Stimulated activated CD4-positive, alpha-beta T cell treated with anti-CD3 and anti-CD28 coated beads, TNF-alpha, amount 100 ng/mL, for 1 hour (primary cell): ENCODE data around the gene CHI3L1.

Experiments
- DNase-seq, 3 donors: peaks; one replicate each; pipeline ENCODE4 v3.0.0-alpha.2; 2020; ENCODE audit warnings: low read depth in 3 of 3, low spot score in 1 of 3

CHI3L1 gene

DNA sequence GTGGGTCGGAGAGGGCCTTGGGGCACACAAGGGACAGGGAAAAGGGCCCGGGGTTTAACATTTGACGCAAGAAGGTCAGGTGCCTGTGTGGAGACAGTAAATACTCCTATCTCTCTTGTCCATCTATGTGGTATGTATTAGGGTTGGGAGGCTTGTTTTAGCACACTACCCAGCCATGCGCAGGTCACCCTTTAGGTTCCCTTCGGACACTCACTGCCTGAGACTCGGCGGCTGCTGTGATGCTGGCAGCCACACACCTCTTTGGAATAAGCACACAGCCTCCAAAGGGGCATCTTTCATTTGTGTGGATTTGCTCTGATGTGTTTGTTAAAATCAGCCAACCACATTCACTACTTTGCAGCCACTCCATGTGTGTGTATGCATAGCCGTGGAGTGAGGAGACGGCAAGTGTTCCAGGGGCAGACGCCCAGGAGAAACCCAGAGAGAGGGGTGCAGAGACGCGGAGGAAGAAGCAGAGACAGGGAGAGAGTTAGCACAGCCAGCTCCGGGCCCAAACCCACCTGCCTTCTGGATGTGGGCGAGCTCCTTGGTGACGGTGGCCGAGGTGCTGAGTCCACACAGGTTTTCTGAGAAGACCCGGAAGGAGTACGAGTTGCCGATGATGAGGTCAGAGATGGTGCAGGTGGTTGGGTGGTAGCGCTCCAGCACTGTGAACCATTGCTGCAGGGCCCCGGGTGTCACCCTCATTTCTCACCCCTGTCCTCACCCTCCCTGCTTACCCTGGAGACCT is 16.6 kb downstream of the CHI3L1 start:
- no peak for DNase-seq

DNA sequence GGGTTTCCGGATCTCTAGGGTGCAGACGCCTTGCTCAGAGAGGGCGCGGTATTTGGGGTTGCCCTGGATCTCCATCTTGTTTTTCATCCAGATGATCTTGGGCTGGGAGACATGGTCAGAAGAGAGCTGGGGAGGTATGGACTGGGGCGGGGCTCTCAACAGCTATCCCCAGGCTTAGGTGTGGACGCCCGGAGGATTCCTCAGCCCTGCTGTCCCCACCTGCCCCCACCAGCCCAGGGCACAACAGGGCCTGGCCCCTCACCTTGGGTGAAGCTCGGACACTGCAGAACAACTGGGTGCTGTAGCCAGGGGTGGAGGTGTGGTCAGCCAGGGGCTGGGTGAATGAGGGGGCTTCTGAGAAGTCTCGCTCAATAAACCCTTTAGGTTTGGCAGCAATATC is 17.5 kb downstream of the CHI3L1 start:
- no peak for DNase-seq

DNA sequence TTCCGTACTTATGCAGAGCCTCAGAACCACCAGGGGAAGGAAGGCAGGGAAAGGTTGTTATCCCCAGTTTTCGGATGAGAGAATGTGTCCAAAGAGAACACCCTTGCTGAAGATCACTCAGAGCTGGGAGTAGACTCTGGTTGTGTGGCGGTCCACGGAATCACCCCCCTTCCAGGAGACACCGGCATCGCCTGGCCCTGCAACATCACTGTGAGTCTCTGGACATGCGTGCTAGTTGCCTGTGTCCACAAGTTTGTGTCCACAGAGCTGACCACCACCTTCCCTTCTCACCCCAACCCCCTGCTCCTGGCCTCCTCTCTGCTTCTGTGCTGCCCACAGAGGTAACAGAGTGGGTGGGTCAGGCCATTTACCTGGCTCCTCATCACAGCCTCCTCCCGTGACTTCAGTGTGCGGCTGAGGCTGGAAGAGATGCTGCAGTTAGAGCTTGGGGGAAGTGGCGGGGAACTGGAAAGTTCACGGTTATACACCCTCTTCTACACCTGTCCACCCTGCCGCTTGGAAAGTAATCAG is 18.2 kb downstream of the CHI3L1 start:
- no peak for DNase-seq

DNA sequence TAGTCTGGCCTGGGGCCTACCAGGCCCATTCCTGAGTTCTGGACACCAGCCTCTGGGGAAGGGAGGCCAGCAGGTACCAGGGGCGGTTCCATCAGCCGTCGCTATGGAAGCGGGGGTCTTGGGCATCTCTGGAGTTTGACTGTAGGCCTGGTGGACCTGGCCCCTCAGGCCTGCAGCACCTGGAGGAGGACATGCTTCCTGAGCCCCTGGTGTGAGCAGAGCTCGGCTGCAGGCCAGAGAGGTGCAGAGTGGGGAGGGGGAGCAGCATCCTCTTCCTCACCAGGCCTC is 18.6 kb downstream of the CHI3L1 start:
- DNase-seq: no peak

DNA sequence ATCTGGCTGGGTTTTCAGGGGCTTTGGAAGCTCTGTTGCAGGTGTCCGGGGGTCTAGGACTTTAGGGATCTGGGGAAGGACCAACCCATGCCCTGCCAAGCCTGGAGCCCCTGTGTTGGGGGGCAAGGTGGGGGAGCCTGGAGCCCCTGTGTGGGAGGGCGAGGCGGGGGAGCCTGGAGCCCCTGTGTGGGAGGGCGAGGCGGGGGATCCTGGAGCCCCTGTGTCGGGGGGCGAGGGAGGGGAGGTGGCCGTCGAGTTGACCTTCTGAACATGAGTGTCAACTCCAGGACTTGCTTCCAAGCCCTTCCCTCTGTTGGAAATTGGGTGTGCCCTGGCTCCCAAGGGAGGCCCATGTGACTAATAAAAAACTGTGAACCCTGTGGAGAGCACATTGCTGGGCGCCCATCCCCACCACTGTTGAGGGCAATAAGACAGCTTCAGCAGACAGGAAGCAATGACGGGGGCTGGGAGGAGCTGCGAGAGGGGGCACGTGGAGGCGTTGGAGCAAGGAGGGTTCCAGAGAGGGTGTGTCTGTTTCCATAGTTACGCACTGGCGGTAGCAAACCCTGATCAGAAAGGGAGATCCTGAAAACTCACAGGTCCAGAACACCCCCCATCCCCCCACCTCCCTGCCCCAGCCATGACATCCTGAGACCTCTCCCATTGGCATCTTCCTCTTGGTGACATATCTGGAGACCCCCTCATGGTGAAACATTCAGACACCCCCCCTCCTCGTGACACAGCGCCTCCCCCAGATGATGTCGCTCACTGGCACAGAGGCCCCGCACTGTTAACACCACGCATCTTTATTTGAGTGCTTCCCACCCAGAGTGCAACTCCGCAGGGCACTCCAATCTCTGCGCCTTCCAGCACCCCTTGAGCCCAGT is 19.2 kb downstream of the CHI3L1 start:
- no peak for DNase-seq

DNA sequence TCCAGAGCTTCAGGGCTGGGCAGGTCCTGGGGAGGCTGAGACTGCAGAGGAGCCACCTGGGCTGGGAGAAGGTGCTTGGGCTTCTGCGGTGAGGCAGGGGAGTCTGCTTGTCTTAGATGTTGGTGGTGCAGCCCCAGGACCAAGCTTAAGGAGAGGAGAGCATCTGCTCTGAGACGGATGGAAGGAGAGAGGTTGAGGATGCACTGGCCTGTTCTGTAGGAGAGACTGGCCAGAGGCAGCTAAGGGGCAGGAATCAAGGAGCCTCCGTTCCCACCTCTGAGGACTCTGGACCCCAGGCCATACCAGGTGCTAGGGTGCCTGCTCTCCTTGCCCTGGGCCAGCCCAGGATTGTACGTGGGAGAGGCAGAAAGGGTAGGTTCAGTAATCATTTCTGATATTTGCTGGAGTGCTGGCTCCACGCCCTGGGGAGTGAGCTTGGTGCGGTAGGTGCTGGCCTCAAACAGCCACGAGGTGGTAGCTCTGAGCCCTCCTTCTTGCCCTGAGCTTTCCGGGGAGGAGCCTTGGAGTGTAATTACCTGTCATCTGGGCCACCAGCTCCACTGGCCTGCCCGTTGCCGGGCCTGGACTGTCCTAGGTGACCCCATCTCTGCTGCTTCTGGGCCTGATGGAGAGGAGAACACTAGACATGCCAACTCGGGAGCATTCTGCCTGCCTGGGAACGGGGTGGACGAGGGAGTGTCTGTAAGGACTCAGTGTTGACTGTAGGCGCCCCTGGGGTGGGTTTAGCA is 20.1 kb downstream of the CHI3L1 start:
- DNase-seq: no peak

DNA sequence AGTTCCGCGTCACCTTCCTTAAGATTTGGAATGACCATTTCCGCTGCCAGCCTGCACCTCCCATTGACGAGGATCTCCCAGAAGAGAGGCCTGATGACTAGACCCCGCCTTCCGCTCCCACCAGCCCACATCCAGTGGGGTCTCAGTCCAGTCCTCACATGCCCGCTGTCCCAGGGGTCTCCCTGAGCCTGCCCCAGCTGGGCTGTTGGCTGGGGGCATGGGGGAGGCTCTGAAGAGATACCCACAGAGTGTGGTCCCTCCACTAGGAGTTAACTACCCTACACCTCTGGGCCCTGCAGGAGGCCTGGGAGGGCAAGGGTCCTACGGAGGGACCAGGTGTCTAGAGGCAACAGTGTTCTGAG is 20.7 kb downstream of the CHI3L1 start:
- DNase-seq: no peak

DNA sequence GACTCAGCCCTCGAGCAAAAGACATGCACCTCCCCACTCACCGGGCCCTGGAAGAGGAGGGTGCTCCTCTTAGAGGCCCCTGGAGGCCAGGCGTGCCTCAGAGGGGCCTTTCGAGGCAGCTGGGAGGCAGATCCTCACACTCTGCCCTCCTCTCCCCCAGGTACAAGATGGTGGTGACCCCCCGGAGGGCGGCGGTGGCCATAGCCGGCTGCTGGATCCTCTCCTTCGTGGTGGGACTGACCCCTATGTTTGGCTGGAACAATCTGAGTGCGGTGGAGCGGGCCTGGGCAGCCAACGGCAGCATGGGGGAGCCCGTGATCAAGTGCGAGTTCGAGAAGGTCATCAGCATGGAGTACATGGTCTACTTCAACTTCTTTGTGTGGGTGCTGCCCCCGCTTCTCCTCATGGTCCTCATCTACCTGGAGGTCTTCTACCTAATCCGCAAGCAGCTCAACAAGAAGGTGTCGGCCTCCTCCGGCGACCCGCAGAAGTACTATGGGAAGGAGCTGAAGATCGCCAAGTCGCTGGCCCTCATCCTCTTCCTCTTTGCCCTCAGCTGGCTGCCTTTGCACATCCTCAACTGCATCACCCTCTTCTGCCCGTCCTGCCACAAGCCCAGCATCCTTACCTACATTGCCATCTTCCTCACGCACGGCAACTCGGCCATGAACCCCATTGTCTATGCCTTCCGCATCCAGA is 21.3 kb downstream of the CHI3L1 start:
- no peak for DNase-seq

DNA sequence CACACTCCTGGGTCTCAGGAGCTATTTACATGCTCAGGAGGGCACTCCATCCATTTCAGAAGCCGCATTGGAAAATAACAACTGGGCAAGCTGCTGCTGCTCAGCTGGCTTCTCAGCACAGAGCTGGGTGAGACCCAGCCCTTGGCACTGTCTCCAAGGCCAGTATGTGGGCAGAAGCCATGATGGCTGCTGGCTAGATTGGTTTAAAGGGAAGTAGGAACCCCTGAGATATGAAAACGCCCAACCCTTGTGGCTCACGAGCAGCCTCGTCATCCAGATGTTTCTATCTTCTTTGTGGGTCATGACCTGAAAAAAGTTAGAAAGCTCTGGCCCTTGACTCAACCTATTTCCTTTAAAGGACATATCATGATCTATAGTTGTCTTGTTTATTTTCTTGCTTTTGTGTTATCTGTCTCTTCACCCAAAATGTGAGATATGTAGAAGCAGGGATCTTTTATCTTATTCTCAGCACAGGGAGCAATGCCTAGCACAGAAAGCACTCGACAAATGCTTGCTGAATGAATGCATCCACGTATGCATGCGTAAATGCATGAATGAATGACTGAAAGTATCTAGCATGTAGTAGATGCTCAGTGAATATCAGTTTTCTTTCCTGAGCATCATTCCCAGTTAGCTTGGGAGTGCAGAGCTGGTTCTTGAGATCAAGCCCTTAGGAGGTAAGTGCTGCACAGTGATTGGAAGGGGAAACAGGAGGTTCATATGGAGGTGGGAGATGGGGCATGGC is 22.4 kb downstream of the CHI3L1 start:
- DNase-seq: no peak

DNA sequence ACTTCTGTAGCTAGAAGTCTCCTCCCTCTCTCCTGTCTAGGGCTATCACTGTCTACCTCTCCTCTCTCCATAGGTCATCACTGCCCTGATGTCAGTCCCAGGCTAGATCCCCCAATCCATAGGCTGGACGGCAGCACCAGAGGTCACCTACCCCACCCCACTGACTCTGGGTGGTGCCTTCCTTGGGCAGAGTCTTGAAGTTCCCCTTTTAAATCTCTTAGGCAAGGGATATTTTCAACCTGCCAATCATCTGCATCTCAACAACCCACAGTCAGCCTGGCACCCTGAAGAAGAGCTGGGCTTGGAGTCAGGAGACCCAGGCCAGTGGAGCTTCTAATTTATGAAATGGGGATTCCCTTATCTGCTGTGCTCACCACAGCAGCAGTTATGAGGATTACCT is 24.1 kb downstream of the CHI3L1 start:
- DNase-seq: no peak

DNA sequence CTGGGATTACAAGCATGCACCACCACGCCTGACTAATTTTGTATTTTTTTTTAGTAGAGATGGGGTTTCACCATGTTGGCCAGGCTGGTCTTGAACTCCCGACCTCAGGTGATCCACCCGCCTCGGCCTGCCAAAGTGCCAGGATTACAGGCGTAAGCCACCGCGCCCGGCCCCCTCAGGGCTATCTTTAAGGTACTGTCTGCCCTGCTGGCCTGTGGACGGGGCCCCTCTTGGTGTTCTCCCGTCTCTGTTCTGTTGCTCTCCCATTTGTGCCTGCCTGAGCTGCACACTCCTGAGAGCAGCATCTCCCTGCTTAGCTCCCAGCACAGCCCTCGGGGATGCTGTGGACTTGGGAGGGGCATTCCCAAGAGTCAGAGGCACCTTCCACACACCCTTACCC is 24.8 kb downstream of the CHI3L1 start:
- no peak for DNase-seq

DNA sequence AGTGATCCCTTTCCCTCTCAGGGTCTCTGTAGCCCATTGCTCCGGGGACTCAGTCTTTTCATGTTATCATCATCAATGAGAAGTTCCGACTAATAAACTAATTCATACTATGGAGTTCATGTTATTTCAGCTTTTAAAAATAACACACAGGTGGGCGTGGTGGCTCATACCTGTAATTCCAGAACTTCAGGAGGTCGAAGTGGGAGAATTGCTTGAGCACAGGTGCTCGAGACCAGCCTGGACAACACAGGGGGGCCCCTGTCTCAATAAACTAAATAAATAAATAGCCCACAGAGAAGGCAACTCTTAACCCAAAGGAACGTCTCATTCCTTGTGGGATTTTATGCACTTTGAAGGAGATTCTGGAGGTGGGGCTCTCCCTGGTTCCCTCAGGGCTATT is 25.3 kb downstream of the CHI3L1 start:
- no peak for DNase-seq

DNA sequence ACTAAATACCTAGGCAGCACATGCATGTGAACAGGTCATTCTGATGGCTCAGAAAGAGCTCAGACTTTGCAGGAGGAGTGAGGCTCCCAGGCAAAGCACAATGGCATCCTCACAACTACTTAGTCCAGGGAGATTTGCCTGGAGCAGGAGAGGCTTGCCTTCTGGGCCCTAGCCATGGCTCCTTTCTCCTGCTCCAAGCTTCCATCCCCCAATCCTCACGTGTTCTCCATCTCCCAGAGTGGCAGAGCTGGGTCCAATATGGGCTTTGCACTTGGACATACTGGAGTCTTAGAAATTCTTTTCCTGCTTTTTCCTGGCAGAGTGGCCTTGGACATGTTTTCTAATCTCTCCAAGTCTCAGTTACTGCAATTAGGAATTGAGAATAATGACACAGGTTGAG is 26.7 kb downstream of the CHI3L1 start:
- DNase-seq: no peak

DNA sequence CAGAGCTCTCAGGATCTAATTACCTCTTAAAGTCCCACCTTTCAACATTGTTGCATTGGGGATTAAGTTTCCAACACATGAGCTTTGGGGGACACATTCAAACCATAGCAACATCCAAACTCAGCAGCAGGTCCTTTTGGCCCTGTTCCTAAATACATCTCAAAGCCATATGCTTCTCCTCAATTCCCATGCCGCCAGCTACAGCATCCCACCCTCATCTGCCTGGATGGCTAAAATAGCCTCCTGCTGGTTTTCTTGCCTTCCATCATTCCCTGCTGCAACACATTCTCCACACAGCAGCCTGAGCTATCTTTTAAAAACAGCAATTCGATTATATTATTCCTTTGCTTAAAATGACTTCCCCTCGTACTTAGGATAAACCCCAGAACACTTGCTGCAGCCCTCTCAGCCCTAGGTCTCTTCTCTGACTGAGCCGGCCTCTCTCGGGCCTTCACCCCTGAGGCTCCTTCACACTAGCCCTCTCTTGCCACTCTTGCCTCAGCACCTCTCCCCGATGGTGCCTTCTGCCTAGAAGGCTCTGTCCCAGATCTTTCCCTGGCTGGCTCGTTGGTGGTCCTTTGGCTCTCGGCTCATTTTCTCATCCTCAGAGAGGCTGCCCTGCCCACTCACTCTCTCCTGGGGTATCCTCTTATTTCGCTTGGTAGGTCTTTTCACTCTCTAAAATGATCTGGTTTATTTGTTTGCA is 27.4 kb downstream of the CHI3L1 start:
- DNase-seq: no peak

DNA sequence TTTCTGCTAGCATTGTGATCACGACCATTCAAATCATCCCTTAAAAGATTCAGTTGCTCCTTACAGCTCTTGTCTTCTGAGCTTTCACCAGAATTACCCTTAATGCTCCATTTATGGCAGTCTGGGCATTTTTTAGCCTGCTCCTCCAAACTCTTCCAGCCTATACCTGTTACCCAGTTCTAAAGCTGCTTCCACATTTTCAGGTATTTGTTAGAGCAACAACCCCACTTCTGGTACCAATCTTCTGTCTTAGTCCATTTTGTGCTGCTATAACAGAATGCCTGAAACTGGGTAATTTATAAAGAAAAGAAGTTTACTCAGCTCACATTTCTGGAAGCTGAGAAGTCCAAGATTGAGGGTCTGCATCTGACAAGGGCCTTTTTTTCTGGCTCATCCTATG is 28.1 kb downstream of the CHI3L1 start:
- no peak for DNase-seq

DNA sequence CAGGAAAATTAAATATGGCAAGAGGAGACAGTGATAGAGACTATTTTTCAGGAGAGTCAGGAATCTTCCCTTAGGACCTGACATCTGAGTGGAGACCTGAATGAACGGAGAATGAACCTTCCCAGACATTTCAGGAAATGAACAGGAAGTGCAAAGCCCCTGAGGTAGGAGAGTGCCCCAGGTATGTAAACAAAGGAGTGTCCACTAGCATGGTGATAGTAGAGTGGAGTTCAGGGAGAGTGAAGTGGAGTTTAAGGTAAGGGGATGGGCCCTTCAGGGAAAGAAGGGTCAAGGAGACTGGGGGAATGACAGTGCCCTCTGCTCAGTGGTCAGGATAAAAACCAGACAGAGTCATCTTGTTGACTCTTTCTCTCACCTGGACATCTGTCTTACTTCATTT is 30.2 kb downstream of the CHI3L1 start:
- no peak for DNase-seq

DNA sequence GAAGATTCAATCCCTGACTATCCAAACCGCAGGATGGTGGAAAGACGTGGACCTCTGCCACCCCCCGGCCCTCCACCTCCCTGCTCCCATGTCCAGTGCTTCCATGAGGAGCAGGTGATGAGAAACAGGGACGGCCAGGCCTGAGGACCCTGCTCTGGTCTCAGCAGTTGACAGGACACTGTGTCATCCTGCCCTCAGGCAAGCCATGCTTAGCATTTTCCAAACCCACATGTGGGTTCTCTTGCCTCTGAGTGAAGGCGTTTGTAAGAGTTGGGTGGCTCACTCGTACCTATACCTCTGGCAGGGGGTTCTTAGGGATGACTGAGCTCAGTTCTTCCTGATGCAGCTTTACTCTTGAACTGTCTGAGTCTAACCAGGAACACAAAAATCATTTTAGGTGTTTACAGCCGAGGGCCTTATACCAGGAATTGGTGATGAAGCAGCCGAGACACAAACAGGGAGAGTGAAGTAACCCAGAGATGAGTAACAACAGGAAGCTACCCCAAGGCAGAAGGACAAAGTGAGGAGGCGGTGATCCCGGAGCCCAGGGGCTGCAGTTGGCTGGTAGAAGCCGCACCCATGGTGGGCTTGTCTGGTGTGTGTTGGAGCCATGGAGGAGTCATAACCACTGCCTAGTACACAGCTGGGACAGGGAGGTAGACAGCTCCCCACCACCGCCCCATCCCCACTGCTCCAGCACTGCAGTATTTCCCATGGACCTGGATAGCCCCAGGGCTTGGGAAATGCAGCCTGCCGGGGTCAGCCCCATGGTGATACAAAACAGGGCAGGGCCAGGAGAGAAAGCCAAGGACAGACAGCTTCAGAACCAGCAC is 32.3 kb downstream of the CHI3L1 start:
- no peak for DNase-seq

DNA sequence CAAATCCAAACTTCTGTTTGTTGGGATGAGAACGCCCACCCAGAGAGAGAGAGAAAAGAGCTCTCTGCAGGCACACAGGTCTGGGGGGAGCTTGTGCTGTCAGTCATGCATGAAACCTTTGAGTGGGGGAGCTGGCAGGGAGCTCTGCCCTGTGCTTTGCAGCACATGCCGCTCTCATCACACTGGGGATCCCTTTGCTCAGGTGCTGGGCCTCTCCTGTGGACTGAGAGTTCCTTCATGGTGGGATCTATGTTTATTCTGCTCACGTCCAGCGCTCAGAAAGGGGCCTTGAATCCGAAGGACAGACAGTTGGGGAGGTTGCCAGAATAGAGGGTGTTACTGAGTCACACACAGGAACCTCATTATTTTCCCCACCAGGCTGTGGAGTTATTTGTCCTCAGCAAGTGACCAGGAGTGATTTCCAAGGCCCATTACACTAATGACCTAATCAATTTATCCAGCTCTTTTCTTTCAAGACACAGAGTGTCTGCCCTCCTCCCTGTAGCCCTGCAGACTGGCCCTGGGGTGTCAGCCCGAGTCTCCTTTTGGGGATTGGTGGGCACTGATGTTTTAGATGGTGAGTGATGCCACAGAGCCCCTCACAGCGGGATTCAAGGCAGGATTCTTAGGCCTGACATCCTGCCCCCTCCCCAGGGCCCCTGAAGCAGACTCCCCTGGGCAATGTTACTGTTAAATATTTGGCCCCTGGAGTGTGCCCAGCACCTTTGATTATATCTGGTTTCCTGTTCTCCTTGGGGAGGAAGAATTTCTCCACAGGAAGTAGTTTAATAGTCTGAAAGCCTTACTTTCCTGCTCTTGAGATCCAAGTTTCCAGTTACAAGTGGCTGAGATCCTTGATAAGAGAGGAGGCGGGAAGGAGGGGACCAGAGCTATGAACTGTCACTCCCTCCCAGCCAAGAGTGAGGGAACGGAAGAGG is 33.2 kb downstream of the CHI3L1 start:
- DNase-seq: no peak
